RWPE1 (cell line): ENCODE measurements around the gene SENP1.

Experiments
- CTCF ChIA-PET: fragments of 350-600 bp; sonication (Branson Sonifier 250); formaldehyde crosslinking; extraction: SDS; loops from one replicate; lab custom pipeline; 2021; lab: Yijun Ruan, JAX
- POLR2A ChIA-PET: fragments of 400-600 bp; formaldehyde crosslinking; extraction: SDS; loops from one replicate; lab custom pipeline; 2020; ENCODE audit warnings: antibody characterized with exemption; ENCODE audit not compliant: low non-redundant PET; lab: Yijun Ruan, JAX
- DNase-seq: peaks from one replicate; pipeline ENCODE4 v3.0.0; 2012; ENCODE audit warnings: low spot score
- H3K27ac ChIP-seq: fragments of 450-650 bp; 2 replicates; pipeline ENCODE4 v1.5.1; 2017
- CTCF ChIP-seq: fragments of 450-650 bp; conservative IDR thresholded peaks from 2 replicates; pipeline ENCODE4 v1.5.1; 2017; ENCODE audit warnings: low read depth, mild to moderate bottlenecking

The SENP1 gene

GRCh38 chr12:48036818-48037217 lies 69.1 kb downstream of the SENP1 start:
- H3K27ac ChIP-seq: no peak overlapping the region

GRCh38 chr12:48034835-48035805 lies 70.8 kb downstream of the SENP1 start:
- ChIA-PET CTCF (no interaction called here), POLR2A (no interaction called here)
- DNase-seq: no peak
- no peak for TF ChIP-seq CTCF
- no peak overlapping the region for H3K27ac ChIP-seq

More at GRCh38 chr12:48036818-48037217, 69.1 kb downstream of the SENP1 start:
- no peak for TF ChIP-seq CTCF
- no peak for DNase-seq
- ChIA-PET POLR2A (no interaction called here), CTCF (no interaction called here)

GRCh38 chr12:48033451-48033850 lies 72.4 kb downstream of the SENP1 start:
- ChIA-PET POLR2A (no interaction called here), CTCF (interaction anchor here (1.0 kb wide), 1 partner anchor 11 kb away, joined by 3 read pairs; no protein-coding TSS in a partner anchor)
- TF ChIP-seq CTCF: no peak
- H3K27ac ChIP-seq: no peak overlapping the region
- DNase-seq: no peak

GRCh38 chr12:48032597-48032996 lies 73.3 kb downstream of the SENP1 start:
- DNase-seq: no peak
- CTCF ChIA-PET: interaction anchor here (1.0 to 1.1 kb wide), 2 partner anchors 10 to 125 kb away, joined by 3 read pairs; partner anchors contain the start of gene ASB8
- no peak overlapping the region for H3K27ac ChIP-seq
- TF ChIP-seq CTCF: no peak
- POLR2A ChIA-PET: no interaction called here

- TF ChIP-seq CTCF: no peak
- DNase-seq: no peak
- CTCF ChIA-PET: interaction anchor here (0.6 kb wide), 1 partner anchor 42 kb away, joined by 3 read pairs; no protein-coding TSS in a partner anchor
- H3K27ac ChIP-seq: no peak overlapping the region
- POLR2A ChIA-PET: no interaction called here
Observed at GRCh38 chr12:48031135-48031960, 74.5 kb downstream of the SENP1 start.

GRCh38 chr12:48030173-48030650 lies 75.7 kb downstream of the SENP1 start:
- no peak overlapping the region for H3K27ac ChIP-seq
- POLR2A ChIA-PET: no interaction called here
- CTCF ChIA-PET: interaction anchor here (0.6 kb wide), 1 partner anchor 950 kb away, joined by 3 read pairs; no protein-coding TSS in a partner anchor

More at GRCh38 chr12:48030173-48030650, 75.7 kb downstream of the SENP1 start:
- no peak for TF ChIP-seq CTCF
- no peak for DNase-seq
